Stimulated activated CD4-positive, alpha-beta T cell treated with anti-CD3 and anti-CD28 coated beads, Interleukin-4, amount 100 ng/mL, for 4 hours (primary cell): Measurements from ENCODE around the gene KCNMA1.
"Not testable (repeated sequence)": the region's sequence is repeated elsewhere in the genome, so short reads cannot be mapped to it uniquely, and the experiment has no call there.

Experiments used
- DNase-seq, 2 experiments: peaks; one replicate each; pipeline ENCODE4 v3.0.0-alpha.2; 2020

Gene KCNMA1

GRCh38 chr10:77578583-77579227, 58.9 kb downstream of the KCNMA1 start:
- DNase-seq, result no peak

GRCh38 chr10:77577666-77578229, 59.9 kb downstream of the KCNMA1 start:
- DNase-seq, result no peak

- no peak for DNase-seq
Observed at GRCh38 chr10:77576444-77577032, 61.1 kb downstream of the KCNMA1 start.

DNA sequence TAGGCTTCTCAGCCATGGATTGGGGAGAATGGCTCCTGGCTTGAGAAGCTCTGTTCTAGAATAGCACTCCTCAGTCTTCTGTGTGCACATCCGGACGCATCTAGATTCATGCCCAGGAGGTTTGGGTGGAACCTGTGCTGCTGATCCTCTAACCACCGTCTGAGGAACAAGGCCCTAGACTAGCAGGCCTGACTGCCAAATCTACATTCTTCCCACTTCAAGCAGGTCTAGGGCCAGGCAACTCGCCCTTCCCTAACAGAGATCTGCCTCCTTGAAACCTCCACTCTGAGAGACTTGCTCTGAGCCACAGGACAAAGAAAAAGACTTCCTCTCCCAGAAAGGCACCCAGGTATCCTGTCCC, 61.6 kb downstream of the KCNMA1 start:
- no peak for DNase-seq

GRCh38 chr10:77575271-77576006, 62.2 kb downstream of the KCNMA1 start:
- no peak for DNase-seq

DNA sequence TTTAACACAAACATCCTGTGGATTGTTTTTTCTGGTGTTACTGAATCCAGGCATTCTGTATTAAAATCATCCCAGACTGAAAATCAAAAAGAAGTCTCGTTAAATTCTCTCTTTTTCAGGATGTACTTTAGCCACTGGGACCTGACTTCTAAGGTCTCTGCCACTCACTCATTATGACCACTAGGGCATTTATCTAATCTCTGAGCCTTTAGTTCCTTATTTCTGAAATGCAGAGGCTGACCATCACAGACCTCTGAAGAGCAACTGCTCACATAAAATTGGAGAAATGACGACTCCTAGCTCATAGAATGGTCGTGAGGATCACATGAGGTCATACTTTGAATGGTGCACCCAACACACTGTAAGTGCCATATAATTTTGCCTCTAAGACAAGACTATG, 63.2 kb downstream of the KCNMA1 start:
- DNase-seq, result no peak

- not testable (repeated sequence) for DNase-seq
Observed at GRCh38 chr10:77572520-77572919, 65.1 kb downstream of the KCNMA1 start.

- no peak for DNase-seq
Observed at GRCh38 chr10:77571490-77571889, 66.1 kb downstream of the KCNMA1 start.

- no peak for DNase-seq
Observed at GRCh38 chr10:77566914-77567566, 70.6 kb downstream of the KCNMA1 start.

DNA sequence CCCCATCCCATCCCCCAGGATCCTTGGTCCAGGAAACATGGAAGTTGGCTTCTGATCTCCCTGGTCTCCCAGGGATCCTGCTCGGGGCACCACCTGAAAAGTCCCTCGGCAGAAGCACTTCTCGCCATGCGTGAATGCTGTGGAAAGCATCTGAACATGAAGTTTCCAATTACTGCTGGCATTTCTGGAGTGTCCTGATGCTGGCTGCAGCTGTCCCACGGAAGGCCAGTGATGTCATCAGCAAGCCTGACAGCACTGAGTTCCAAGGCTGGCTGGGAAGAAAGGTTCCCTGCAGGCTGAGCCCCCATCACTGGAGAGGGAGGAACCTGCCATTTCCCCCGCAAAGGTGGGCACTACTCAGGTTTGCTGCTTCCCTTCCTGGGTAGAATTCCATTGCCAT, 71.4 kb downstream of the KCNMA1 start:
- no peak for DNase-seq

DNA sequence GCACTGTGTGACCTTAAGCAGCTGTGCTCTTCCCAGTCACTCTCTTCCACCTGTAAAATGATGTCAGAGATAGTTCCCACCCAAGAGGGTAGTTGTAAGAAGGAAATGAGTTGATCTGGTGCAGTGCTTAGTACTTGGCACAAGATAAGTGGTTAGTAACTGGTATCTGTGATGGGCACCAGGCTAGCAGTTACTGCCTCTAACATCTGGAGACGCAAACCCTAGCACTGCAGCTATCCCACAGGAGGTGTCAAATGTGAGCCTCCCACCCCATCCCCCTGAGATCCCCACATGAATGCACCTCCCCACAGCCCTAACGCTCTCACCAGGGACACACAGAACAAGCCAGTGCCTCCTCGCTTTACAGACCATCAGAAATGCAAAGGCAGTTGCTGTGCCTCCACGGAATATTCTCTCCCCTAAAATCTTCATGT, 72.0 kb downstream of the KCNMA1 start:
- no peak for DNase-seq

- no peak for DNase-seq
Observed at GRCh38 chr10:77564731-77565589, 72.6 kb downstream of the KCNMA1 start.

DNA sequence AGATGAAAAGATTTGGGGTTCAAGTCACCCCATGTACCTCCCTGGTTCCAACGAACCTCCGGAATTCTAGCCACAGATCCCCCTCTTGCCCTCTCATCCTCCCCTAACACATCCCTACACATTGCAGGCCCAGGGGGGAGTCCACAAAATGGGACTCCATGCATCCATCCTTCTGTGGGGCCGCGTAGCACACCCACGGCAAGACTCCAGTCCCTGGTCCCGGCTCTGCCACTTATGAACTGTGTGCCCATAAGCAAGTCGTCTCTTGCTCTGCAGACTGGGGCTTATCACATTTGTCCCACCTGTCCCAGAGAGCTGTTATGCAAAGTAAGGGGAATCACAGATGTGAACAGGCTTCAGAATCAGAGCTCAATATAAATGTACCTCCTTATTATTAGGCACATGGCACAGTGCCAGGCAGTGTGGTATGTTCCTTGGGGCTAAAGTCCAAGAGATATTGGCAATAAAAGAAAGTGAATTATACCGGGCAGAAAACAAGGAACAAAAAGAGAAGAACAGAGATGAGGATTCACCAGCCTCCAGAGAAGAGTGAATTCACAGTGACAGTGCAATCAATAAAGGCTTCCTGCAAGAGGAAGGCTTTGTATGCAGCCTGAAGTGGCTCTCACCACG, 73.9 kb downstream of the KCNMA1 start:
- no peak for DNase-seq

- DNase-seq, result no peak
Observed at GRCh38 chr10:77562742-77563141, 74.9 kb downstream of the KCNMA1 start.

DNA sequence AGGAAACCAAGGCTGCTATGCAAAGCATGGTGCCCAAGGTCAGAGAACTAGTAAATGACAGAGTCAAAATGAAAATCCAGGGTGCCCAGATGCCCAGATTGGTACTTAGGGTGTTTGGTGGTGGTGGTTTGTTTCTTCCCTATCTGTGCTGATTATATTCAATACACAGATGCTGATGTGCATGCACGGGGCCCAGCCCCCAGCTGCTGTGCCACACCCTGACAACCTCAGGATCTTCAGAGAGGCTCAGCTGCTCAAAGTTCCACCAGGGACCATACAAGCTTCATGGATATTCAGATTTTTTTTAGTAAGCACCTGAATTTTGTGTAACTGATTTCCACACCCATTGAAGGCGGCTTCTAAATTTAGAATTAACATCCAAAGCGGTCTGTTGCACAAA, 75.6 kb downstream of the KCNMA1 start:
- no peak for DNase-seq

GRCh38 chr10:77560471-77560870, 77.1 kb downstream of the KCNMA1 start:
- no peak for DNase-seq

DNA sequence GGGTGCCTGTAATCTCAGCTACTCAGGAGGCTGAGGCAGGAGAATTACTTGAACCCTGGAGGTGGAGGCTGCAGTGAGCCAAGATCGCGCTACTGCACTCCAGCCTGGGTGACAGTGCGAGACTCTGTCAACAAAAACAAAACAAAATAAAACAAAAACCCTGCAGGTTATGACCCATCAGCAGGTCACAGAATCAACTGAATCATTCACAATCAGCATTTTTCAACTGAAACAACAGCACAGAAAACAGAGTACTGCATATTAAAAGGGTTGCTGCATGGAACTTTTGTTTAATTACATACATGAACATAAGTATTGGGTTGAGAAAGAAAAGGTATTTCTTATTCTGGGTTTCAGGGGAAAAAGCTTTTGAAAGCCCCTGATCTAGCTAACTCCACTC, 77.6 kb downstream of the KCNMA1 start:
- no peak for DNase-seq

DNA sequence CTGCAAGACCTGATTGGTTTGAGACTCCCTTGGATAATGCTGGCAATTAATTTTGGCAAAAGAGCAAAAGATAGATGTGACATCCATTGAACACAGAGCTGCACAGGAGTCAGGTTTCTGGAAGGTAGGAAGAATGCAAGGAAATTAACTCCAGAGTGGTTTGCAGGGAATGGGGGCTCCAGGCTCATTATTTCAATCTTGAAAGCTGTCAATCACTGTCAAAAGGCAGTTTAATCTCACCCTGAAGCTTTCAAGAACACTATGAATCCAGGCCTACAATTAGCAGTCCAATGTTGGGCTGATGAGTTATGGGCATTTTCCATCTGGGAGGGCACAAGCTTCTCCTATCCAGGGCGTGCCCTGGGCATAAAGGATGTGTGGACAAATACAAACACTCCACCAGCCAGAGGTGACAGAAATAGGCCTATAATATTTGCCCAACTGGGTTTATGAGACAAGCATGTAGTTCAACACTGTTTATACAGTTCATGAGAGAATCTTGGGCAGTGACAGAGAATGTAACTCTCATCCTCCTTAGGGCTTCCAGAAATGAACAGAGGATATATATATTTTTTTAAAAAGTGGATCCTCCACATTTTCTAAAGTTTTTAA, 80.5 kb downstream of the KCNMA1 start:
- DNase-seq, result no peak

DNA sequence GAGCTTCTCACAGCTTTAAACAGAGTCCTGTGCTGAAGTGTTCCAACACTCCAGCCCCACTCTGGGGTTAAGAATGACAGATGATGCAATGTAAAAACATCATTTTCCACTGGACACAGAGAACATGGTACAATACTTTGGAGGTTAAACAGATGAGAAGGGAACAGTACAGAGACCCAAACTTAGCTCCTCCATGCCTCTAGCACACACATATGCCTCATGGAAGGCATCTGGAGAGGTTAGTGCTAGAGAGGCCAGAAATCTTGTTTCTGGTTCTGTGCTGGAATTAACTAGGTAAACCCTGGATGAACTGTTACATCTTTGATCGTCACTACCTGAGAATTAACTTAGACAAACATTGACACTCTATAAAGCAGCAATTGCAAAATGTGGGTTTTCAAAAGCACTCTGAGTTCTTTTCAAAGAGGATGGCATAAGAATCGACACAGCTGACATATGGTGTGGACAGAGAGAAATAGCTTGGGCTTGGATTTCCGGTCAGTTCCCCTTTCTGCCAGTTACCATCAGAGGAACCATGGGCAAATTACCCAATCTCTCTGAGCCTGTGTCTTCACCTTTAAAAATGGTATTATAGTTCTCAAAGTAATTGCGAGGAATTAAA, 81.9 kb downstream of the KCNMA1 start:
- no peak for DNase-seq

DNA sequence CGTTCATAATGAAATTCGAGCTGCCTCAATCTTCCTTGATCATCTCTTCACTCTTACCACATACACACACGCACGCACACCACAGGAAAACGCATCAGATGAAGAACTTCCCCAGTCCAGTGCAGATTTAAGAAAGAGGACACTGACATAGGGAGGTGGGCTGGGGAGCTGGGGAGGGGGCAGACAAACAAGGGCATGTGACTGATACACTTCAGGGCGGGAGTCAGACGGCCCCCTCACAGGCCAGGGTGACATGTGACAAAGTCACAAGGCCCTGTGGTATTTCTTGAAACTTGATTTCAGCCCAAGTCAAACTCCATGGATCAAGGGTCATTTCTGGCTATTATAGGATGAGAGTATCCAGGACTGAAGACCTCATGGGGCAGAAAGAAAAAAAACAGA, 82.6 kb downstream of the KCNMA1 start:
- no peak for DNase-seq

DNA sequence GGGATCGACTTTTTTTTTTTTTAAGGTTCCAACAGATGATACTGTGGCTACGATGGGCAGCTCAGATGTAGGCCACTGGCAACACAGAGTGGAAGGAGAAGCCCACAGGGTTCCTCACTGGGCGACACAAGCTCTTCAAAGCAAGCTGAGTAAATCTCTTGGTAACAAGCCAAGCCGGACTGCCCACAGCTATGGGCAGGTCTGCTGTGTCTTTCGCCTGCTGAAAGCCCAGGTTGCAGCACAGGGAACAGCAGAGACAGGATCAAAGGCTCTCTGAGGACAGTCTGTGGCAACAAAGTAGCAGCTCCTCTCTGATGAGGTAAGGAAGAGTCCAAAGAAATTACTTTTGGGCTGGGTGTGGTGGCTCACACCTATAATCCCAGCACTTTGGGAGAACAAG, 83.6 kb downstream of the KCNMA1 start:
- DNase-seq, result no peak
